Endodermal cell (in vitro differentiated cells): Measurements from ENCODE around the gene PTX4. TPM values are rescaled to one million over a fixed set of nuclear protein-coding genes. Genes with fewer than 3 reads are reported as not detected.

Experiments
- DNase-seq: peaks from one replicate; pipeline ENCODE4 v3.0.0-alpha.2; 2017
- H3K27ac ChIP-seq: 2 replicates; pipeline ENCODE4 v1.5.1; 2013; ENCODE audit warnings: mild to moderate bottlenecking, low read depth, low read length, moderate library complexity
- H3K27me3 ChIP-seq: 2 replicates; pipeline ENCODE4 v1.6.1; 2013; ENCODE audit warnings: mild to moderate bottlenecking, low read length, moderate library complexity; ENCODE audit not compliant: insufficient read depth, control insufficient read depth, poor library complexity, severe bottlenecking
- H3K36me3 ChIP-seq: 2 replicates; pipeline ENCODE4 v1.7.0; 2013; ENCODE audit warnings: mild to moderate bottlenecking, low read length, moderate library complexity; ENCODE audit not compliant: control insufficient read depth, insufficient read depth
- H3K4me1 ChIP-seq: one replicate; pipeline ENCODE4 v1.7.0; 2013; ENCODE audit warnings: low read length; ENCODE audit not compliant: control insufficient read depth, insufficient read depth
- H3K4me3 ChIP-seq: 2 replicates; pipeline ENCODE4 v1.5.1; 2013; ENCODE audit warnings: mild to moderate bottlenecking, low read length, moderate library complexity
- H3K9ac ChIP-seq: 2 replicates; pipeline ENCODE4 v1.6.1; 2013; ENCODE audit warnings: mild to moderate bottlenecking, low read length, moderate library complexity; ENCODE audit not compliant: poor library complexity, severe bottlenecking; ENCODE audit errors: extremely low read depth
- H3K9me3 ChIP-seq: 2 replicates; pipeline ENCODE4 v1.6.1; 2013; ENCODE audit warnings: mild to moderate bottlenecking, low read length, moderate library complexity; ENCODE audit not compliant: control insufficient read depth
- H3K27ac Mint-ChIP-seq: 2 replicates; pipeline ENCODE4 v1.8.0; 2020; ENCODE audit warnings: mixed read lengths
- H3K27me3 Mint-ChIP-seq: 2 replicates; pipeline ENCODE4 v1.8.0; 2021; ENCODE audit warnings: mild to moderate bottlenecking, mixed read lengths; ENCODE audit not compliant: insufficient read depth
- H3K36me3 Mint-ChIP-seq: 2 replicates; pipeline ENCODE4 v1.8.0; 2020; ENCODE audit warnings: low read depth, mixed read lengths
- H3K4me1 Mint-ChIP-seq: 2 replicates; pipeline ENCODE4 v1.8.0; 2020; ENCODE audit warnings: mixed read lengths
- H3K4me3 Mint-ChIP-seq: 2 replicates; pipeline ENCODE4 v1.8.0; 2020; ENCODE audit warnings: mild to moderate bottlenecking, moderate library complexity, mixed read lengths
- H3K9me3 Mint-ChIP-seq: 2 replicates; pipeline ENCODE4 v1.8.0; 2020; ENCODE audit warnings: mild to moderate bottlenecking, mixed read lengths
- CTCF ChIP-seq: fragments of 200-600 bp; sonication (generic); conservative IDR thresholded peaks from 2 replicates; pipeline ENCODE4 v1.5.0; 2021; ENCODE audit warnings: antibody characterized with exemption, mild to moderate bottlenecking
- WGBS, 2 experiments: methylation state at CpG; one replicate each; pipeline versions ENCODE4 v1.1.5 to v1.1.7; 2013; ENCODE audit warnings: missing lambda C conversion rate in 2 of 2, mixed read lengths in 1 of 2; ENCODE audit not compliant: insufficient coverage in 1 of 2, insufficient read length in 1 of 2; 5-methylcytosine and 5-hydroxymethylcytosine counted together
- total RNA-seq, 2 donors: library from RNA; stranded (reverse); fragmentation: NEBNext Ultra II Directional in 1 of 2; extraction: Animal tissue kit (Norgen Biotek cat#: 25700) in 1 of 2; gene quantifications; 2 replicates in 1 of 2; 3 replicates in 1 of 2; pipeline ENCODE4 v1.2.1, GENCODE V29; 2021

PTX4 gene
- total RNA-seq, 2 donors from 2014 or later: not detected

- no peaks in the 10 kb centered on the region for H3K4me1 ChIP-seq
- H3K9ac ChIP-seq: no peak overlapping the region
- H3K27ac ChIP-seq: no peak overlapping the region
- Mint-ChIP-seq H3K36me3 (peaks cover 31% of the 10 kb centered on the region), H3K27me3 (no peaks in the 10 kb centered on the region), H3K4me1 (no peaks in the 10 kb centered on the region), H3K9me3 (no peaks in the 10 kb centered on the region), H3K27ac (no peak overlapping the region), H3K4me3 (no peak overlapping the region)
- no peak overlapping the region for H3K4me3 ChIP-seq
- H3K36me3 ChIP-seq: peaks cover 14% of the 10 kb centered on the region
- no peaks in the 10 kb centered on the region for H3K9me3 ChIP-seq
- WGBS, 2 experiments: 92 to 96% methylated on average over 11 to 24 of the region's 24 CpGs
- no peak for DNase-seq
- no peaks in the 10 kb centered on the region for H3K27me3 ChIP-seq
- TF ChIP-seq CTCF: no peak
Measured at GRCh38 chr16:1461146-1461545, 27.6 kb downstream of the PTX4 start.

DNA sequence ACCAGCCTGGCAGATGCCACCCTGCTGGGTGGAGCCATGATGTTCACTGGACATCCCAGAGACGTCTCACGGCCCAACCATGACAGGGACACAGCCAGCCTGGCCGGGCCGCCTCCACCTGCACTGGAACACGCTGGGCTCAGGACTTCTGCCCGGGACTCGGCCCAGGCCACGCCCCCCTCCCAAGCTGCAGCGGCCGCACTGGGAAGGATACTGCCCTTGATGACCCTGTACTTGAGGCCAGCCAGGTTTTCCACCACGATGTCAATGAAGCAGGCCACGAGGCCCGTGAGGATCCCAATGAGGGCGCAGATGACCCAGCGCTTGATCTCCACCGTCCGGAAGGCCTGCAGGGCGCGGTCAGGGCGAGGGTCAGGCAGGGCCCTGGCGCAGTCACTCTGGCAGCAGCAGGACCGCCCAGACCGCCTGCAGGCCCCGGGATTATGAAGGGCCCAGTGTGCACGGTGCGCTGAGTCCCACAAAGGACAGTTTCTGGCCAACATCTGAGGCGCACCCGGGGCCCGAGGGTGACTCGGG, 28.1 kb downstream of the PTX4 start:
- TF ChIP-seq CTCF: no peak
- no peak overlapping the region for H3K4me3 ChIP-seq
- H3K9ac ChIP-seq: no peak overlapping the region
- H3K9me3 ChIP-seq: no peaks in the 10 kb centered on the region
- H3K27ac ChIP-seq: no peak overlapping the region
- H3K36me3 ChIP-seq: peaks cover 14% of the 10 kb centered on the region
- Mint-ChIP-seq H3K4me1 (no peaks in the 10 kb centered on the region), H3K36me3 (peaks cover 33% of the 10 kb centered on the region), H3K9me3 (no peaks in the 10 kb centered on the region), H3K27me3 (no peaks in the 10 kb centered on the region), H3K4me3 (no peak overlapping the region), H3K27ac (no peak overlapping the region)
- WGBS, 2 experiments: 93 to 95% methylated on average over 25 to 30 of the region's 30 CpGs
- no peak for DNase-seq
- no peaks in the 10 kb centered on the region for H3K4me1 ChIP-seq
- H3K27me3 ChIP-seq: no peaks in the 10 kb centered on the region

DNA sequence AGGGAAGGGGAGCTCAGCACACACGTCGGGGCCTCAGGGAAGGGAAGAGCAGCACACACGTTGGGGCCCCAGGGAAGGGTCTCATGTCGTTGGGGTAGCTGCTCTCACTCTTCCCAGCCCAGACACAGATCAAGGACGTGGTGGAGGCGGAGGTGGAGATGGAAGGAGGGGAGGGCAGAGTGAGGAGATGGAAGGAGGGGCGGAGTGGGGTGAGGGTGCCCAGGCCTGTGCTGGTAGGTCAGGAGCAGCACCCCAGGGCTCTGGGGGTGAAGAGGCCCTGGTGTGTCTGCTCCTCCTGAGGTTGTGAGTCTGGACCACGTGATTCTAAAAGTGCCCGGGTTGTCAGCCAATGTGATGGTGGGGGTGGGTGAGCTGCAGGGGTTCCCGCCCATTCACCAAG, 28.8 kb downstream of the PTX4 start:
- WGBS, 2 experiments: 95% methylated on average over 10 of the region's 10 CpGs; no CpG with 5 or more reads in 1 of the 2 experiments
- Histone ChIP-seq H3K27ac (no peak overlapping the region), H3K9ac (no peak overlapping the region), H3K9me3 (no peaks in the 10 kb centered on the region), H3K36me3 (peaks cover 14% of the 10 kb centered on the region), H3K4me1 (no peaks in the 10 kb centered on the region), H3K4me3 (no peak overlapping the region), H3K27me3 (no peaks in the 10 kb centered on the region)
- Mint-ChIP-seq H3K27ac (no peak overlapping the region), H3K36me3 (peaks cover 31% of the 10 kb centered on the region), H3K4me1 (no peaks in the 10 kb centered on the region), H3K27me3 (no peaks in the 10 kb centered on the region), H3K4me3 (no peak overlapping the region), H3K9me3 (no peaks in the 10 kb centered on the region)
- DNase-seq: no peak
- no peak for TF ChIP-seq CTCF
